HFFc6 (cell line): ENCODE results near the gene RAI2. TPM values are rescaled to one million over a fixed set of nuclear protein-coding genes. Genes with fewer than 3 reads are reported as not detected.

Experiments used
- DNase-seq: peaks from one replicate; pipeline ENCODE4 v3.0.0-alpha.2; 2018
- H3K27ac Mint-ChIP-seq: 2 replicates; pipeline ENCODE4 v1.8.0; 2020; ENCODE audit warnings: mild to moderate bottlenecking, mixed read lengths
- H3K27me3 Mint-ChIP-seq: 2 replicates; pipeline ENCODE4 v1.8.0; 2021; ENCODE audit warnings: mild to moderate bottlenecking, moderate library complexity, mixed read lengths; ENCODE audit not compliant: insufficient read depth
- H3K36me3 Mint-ChIP-seq: 2 replicates; pipeline ENCODE4 v1.8.0; 2021; ENCODE audit warnings: low read depth, mixed read lengths
- H3K4me1 Mint-ChIP-seq: 2 replicates; pipeline ENCODE4 v1.8.0; 2020; ENCODE audit warnings: low read depth, mixed read lengths
- H3K4me3 Mint-ChIP-seq: 2 replicates; pipeline ENCODE4 v1.8.0; 2020; ENCODE audit warnings: mild to moderate bottlenecking, moderate library complexity, mixed read lengths
- H3K9me3 Mint-ChIP-seq: 2 replicates; pipeline ENCODE4 v1.8.0; 2020; ENCODE audit warnings: mild to moderate bottlenecking, mixed read lengths
- CTCF ChIP-seq: fragments of 200-600 bp; sonication (generic); IDR thresholded peaks from 2 replicates; pipeline ENCODE4 v1.5.0; 2021; ENCODE audit warnings: antibody characterized with exemption, mild to moderate bottlenecking
- total RNA-seq, 6 experiments: library from RNA; stranded (reverse); fragmentation: NEBNext Ultra II Directional; extraction: Animal tissue kit (Norgen Biotek cat#: 25700); gene quantifications; 2 replicates in 1 of 6; 3 replicates in 5 of 6; pipeline ENCODE4 v1.2.3, GENCODE V29; 2021

Gene RAI2
- total RNA-seq, 6 experiments from 2014 or later: not detected

- H3K27me3 Mint-ChIP-seq: peaks cover 4% of the 10 kb centered on the region; the same call in 1 of the 2 replicates
- TF ChIP-seq CTCF: no peak
- no peaks in the 10 kb centered on the region for H3K4me1 Mint-ChIP-seq
- H3K27ac Mint-ChIP-seq: no peak overlapping the region
- H3K36me3 Mint-ChIP-seq: no peaks in the 10 kb centered on the region
- no peaks in the 10 kb centered on the region for H3K9me3 Mint-ChIP-seq
- H3K4me3 Mint-ChIP-seq: no peak overlapping the region
- no peak for DNase-seq
Measured at GRCh38 chrX:17842769-17843525, 18.2 kb downstream of the RAI2 start.

- no peak overlapping the region for H3K27ac Mint-ChIP-seq
- H3K36me3 Mint-ChIP-seq: no peaks in the 10 kb centered on the region
- H3K9me3 Mint-ChIP-seq: no peaks in the 10 kb centered on the region
- peaks cover 13% of the 10 kb centered on the region for H3K27me3 Mint-ChIP-seq
- no peak overlapping the region for H3K4me3 Mint-ChIP-seq
- no peak; the same call in 1 of the 2 replicates for TF ChIP-seq CTCF
- no peak for DNase-seq
- H3K4me1 Mint-ChIP-seq: no peaks in the 10 kb centered on the region
Measured at GRCh38 chrX:17839269-17839668, 21.8 kb downstream of the RAI2 start.

GRCh38 chrX:17836830-17837229 lies 24.3 kb downstream of the RAI2 start:
- H3K36me3 Mint-ChIP-seq: no peaks in the 10 kb centered on the region
- no peak for DNase-seq
- H3K9me3 Mint-ChIP-seq: no peaks in the 10 kb centered on the region
- peaks cover 13% of the 10 kb centered on the region for H3K27me3 Mint-ChIP-seq
- H3K4me1 Mint-ChIP-seq: no peaks in the 10 kb centered on the region
- H3K4me3 Mint-ChIP-seq: no peak overlapping the region
- H3K27ac Mint-ChIP-seq: no peak overlapping the region
- TF ChIP-seq CTCF: no peak

- Mint-ChIP-seq H3K27me3 (peaks cover 9% of the 10 kb centered on the region), H3K27ac (no peak overlapping the region), H3K4me3 (no peak overlapping the region), H3K9me3 (no peaks in the 10 kb centered on the region), H3K36me3 (no peaks in the 10 kb centered on the region), H3K4me1 (no peaks in the 10 kb centered on the region)
- no peak for TF ChIP-seq CTCF
- no peak for DNase-seq
Measured at GRCh38 chrX:17833954-17834353, 27.1 kb downstream of the RAI2 start.

- Mint-ChIP-seq H3K36me3 (no peaks in the 10 kb centered on the region), H3K9me3 (peaks cover 4% of the 10 kb centered on the region), H3K27ac (no peak overlapping the region), H3K4me1 (no peaks in the 10 kb centered on the region), H3K4me3 (no peak overlapping the region), H3K27me3 (peaks cover 9% of the 10 kb centered on the region)
- no peak for DNase-seq
- TF ChIP-seq CTCF: no peak
Measured at GRCh38 chrX:17831255-17831654, 29.8 kb downstream of the RAI2 start.
